ENCODE data around the gene CACNG4. TPM values are rescaled to one million over a fixed set of nuclear protein-coding genes. Genes with fewer than 3 reads are reported as not detected.

CACNG4 gene
- total and polyA plus RNA-seq, 2 donors from 2014 or later = 0.26 to 0.31 TPM

- Histone ChIP-seq H3K4me1 (ENCODE audit: control insufficient read depth in 2 of 3, insufficient read depth in 2 of 3, low read depth in 1 of 3, low read length in 3 of 3) (no peaks in the 10 kb centered on the region), H3K27ac (ENCODE audit: low read depth in 2 of 2, low read length in 2 of 2) (no peak overlapping the region), H3K9ac (ENCODE audit: low read length in 3 of 3) (no peak overlapping the region), H3K4me3 (ENCODE audit: low read length in 3 of 3) (no peak overlapping the region), H3K27me3 (ENCODE audit: control insufficient read depth, insufficient read depth, low read length) (no peaks in the 10 kb centered on the region), H3K36me3 (ENCODE audit: control insufficient read depth in 2 of 3, insufficient read depth in 3 of 3, low read length in 3 of 3) (no peaks in the 10 kb centered on the region), H3K9me3 (ENCODE audit: control insufficient read depth in 2 of 3, insufficient read depth in 1 of 3, low read length in 3 of 3) (no peaks in the 10 kb centered on the region)
- FAIRE-seq = no peak
- intact Hi-C loops (cut with DNase I) = no loop called here
- no peak for TF ChIP-seq CTCF (IDR thresholded peaks at IDR 0.05; ENCODE audit: borderline replicate concordance, extremely low read depth, insufficient read depth)
- DNase-seq = no peak
These were observed 43.6 kb upstream of the CACNG4 start for GRCh38 chr17:66920950-66921349.

- Histone ChIP-seq H3K27ac (ENCODE audit: low read depth in 2 of 2, low read length in 2 of 2) (no peak overlapping the region), H3K4me1 (ENCODE audit: control insufficient read depth in 2 of 3, insufficient read depth in 2 of 3, low read depth in 1 of 3, low read length in 3 of 3) (no peaks in the 10 kb centered on the region), H3K9ac (ENCODE audit: low read length in 3 of 3) (no peak overlapping the region), H3K36me3 (ENCODE audit: control insufficient read depth in 2 of 3, insufficient read depth in 3 of 3, low read length in 3 of 3) (no peaks in the 10 kb centered on the region), H3K4me3 (ENCODE audit: low read length in 3 of 3) (no peak overlapping the region), H3K9me3 (ENCODE audit: control insufficient read depth in 2 of 3, insufficient read depth in 1 of 3, low read length in 3 of 3) (no peaks in the 10 kb centered on the region), H3K27me3 (ENCODE audit: control insufficient read depth, insufficient read depth, low read length) (no peaks in the 10 kb centered on the region)
- FAIRE-seq (no peak), DNase-seq (no peak)
- intact Hi-C loops (cut with DNase I) = no loop called here
- TF ChIP-seq CTCF (IDR thresholded peaks at IDR 0.05; ENCODE audit: borderline replicate concordance, extremely low read depth, insufficient read depth) = no peak
These were observed 40.6 kb upstream of the CACNG4 start for GRCh38 chr17:66923886-66924285.

- Histone ChIP-seq H3K36me3 (ENCODE audit: control insufficient read depth in 2 of 3, insufficient read depth in 3 of 3, low read length in 3 of 3) (no peaks in the 10 kb centered on the region), H3K4me1 (ENCODE audit: control insufficient read depth in 2 of 3, insufficient read depth in 2 of 3, low read depth in 1 of 3, low read length in 3 of 3) (no peaks in the 10 kb centered on the region), H3K9me3 (ENCODE audit: control insufficient read depth in 2 of 3, insufficient read depth in 1 of 3, low read length in 3 of 3) (no peaks in the 10 kb centered on the region), H3K27ac (ENCODE audit: low read depth in 2 of 2, low read length in 2 of 2) (no peak overlapping the region), H3K9ac (ENCODE audit: low read length in 3 of 3) (no peak overlapping the region), H3K27me3 (ENCODE audit: control insufficient read depth, insufficient read depth, low read length) (no peaks in the 10 kb centered on the region), H3K4me3 (ENCODE audit: low read length in 3 of 3) (no peak overlapping the region)
- FAIRE-seq (no peak), DNase-seq (no peak)
- no peak for TF ChIP-seq CTCF (IDR thresholded peaks at IDR 0.05; ENCODE audit: borderline replicate concordance, extremely low read depth, insufficient read depth)
- intact Hi-C loops (cut with DNase I) = no loop called here
These were observed 38.6 kb upstream of the CACNG4 start for GRCh38 chr17:66925811-66926500.

- Histone ChIP-seq H3K36me3 (ENCODE audit: control insufficient read depth in 2 of 3, insufficient read depth in 3 of 3, low read length in 3 of 3) (no peaks in the 10 kb centered on the region), H3K4me1 (ENCODE audit: control insufficient read depth in 2 of 3, insufficient read depth in 2 of 3, low read depth in 1 of 3, low read length in 3 of 3) (no peaks in the 10 kb centered on the region), H3K9me3 (ENCODE audit: control insufficient read depth in 2 of 3, insufficient read depth in 1 of 3, low read length in 3 of 3) (no peaks in the 10 kb centered on the region), H3K9ac (ENCODE audit: low read length in 3 of 3) (no peak overlapping the region), H3K27me3 (ENCODE audit: control insufficient read depth, insufficient read depth, low read length) (no peaks in the 10 kb centered on the region), H3K27ac (ENCODE audit: low read depth in 2 of 2, low read length in 2 of 2) (no peak overlapping the region), H3K4me3 (ENCODE audit: low read length in 3 of 3) (no peak overlapping the region)
- no peak for TF ChIP-seq CTCF (IDR thresholded peaks at IDR 0.05; ENCODE audit: borderline replicate concordance, extremely low read depth, insufficient read depth)
- FAIRE-seq (no peak), DNase-seq (no peak)
- intact Hi-C loops (cut with DNase I) = no loop called here
These were observed 35.6 kb upstream of the CACNG4 start for GRCh38 chr17:66928949-66929348.
